OCI-LY1 (cell line): ENCODE data around the gene EVI2B.

Source experiments
- EZH2 ChIP-seq: fragments of 200-600 bp; sonication (generic), shearing (Covaris generic); IDR thresholded peaks from 2 replicates; pipeline ENCODE4 v1.8.0; 2017; ENCODE audit warnings: borderline replicate concordance, mixed run types, mild to moderate bottlenecking, antibody characterized with exemption, low read length, moderate library complexity, mixed read lengths
- TF ChIP-seq, protein P1 (sequence below): fragments of 200-600 bp; sonication (generic), shearing (Covaris generic); IDR thresholded peaks from 2 replicates; pipeline ENCODE4 v1.5.1; 2017; ENCODE audit warnings: mild to moderate bottlenecking, antibody characterized with exemption, low read length, moderate library complexity, mixed read lengths

- TF ChIP-seq, protein P1, sequence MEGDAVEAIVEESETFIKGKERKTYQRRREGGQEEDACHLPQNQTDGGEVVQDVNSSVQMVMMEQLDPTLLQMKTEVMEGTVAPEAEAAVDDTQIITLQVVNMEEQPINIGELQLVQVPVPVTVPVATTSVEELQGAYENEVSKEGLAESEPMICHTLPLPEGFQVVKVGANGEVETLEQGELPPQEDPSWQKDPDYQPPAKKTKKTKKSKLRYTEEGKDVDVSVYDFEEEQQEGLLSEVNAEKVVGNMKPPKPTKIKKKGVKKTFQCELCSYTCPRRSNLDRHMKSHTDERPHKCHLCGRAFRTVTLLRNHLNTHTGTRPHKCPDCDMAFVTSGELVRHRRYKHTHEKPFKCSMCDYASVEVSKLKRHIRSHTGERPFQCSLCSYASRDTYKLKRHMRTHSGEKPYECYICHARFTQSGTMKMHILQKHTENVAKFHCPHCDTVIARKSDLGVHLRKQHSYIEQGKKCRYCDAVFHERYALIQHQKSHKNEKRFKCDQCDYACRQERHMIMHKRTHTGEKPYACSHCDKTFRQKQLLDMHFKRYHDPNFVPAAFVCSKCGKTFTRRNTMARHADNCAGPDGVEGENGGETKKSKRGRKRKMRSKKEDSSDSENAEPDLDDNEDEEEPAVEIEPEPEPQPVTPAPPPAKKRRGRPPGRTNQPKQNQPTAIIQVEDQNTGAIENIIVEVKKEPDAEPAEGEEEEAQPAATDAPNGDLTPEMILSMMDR: no peak
- TF ChIP-seq EZH2: no peak
These were observed 30.0 kb downstream of the EVI2B start for GRCh38 chr17:31283841-31284240.
